B cell (primary cell): ENCODE results near the gene CEP290. TPM values are rescaled to one million over a fixed set of nuclear protein-coding genes. Genes with fewer than 3 reads are reported as not detected.
"Not testable (repeated sequence)": the region's sequence is repeated elsewhere in the genome, so short reads cannot be mapped to it uniquely, and the experiment has no call there.

Source experiments
- ATAC-seq: fragments of 200-7000 bp; cut with Tn5 transposase; one replicate; pipeline ENCODE4 v1.10.0; 2021; ENCODE audit warnings: low read depth, mild to moderate bottlenecking, moderate number of reproducible peaks, moderate library complexity
- CTCF ChIA-PET: fragments of 350-600 bp; sonication (Branson Sonifier 250); formaldehyde crosslinking; loops from one replicate; lab custom pipeline; 2021; ENCODE audit warnings: antibody characterized with exemption, inconsistent platforms; lab: Charles Lee
- POLR2A ChIA-PET: fragments of 350-600 bp; sonication (Branson Sonifier 250); formaldehyde crosslinking; loops from one replicate; lab custom pipeline; 2021; ENCODE audit warnings: antibody characterized with exemption; lab: Charles Lee
- DNase-seq: peaks from one replicate; pipeline ENCODE4 v3.0.0; 2013
- H2AFZ ChIP-seq: 2 replicates; pipeline ENCODE4 v1.6.1; 2012; ENCODE audit warnings: mild to moderate bottlenecking, low read depth, low read length; ENCODE audit not compliant: insufficient read depth, poor library complexity, severe bottlenecking
- H3K27ac ChIP-seq, 2 donors: 1 replicate in 1 of 2; 2 replicates in 1 of 2; pipeline ENCODE4 v1.5.1; 2012 to 2013; ENCODE audit warnings: low read length in 2 of 2, mild to moderate bottlenecking in 2 of 2, moderate library complexity in 1 of 2
- H3K27me3 ChIP-seq, 4 experiments: fragments of 200-600 bp in 1 of 4; sonication (generic) in 1 of 4; replicated peaks in 1 of 4; 1 replicate in 2 of 4; 2 replicates in 2 of 4; pipeline versions ENCODE4 v1.6.1 to v1.7.0; 2013 to 2016; ENCODE audit warnings: low read length in 3 of 4, mild to moderate bottlenecking in 2 of 4, mixed read lengths in 1 of 4, moderate library complexity in 1 of 4; ENCODE audit not compliant: insufficient read depth in 4 of 4, control insufficient read depth in 3 of 4; ENCODE audit errors: control extremely low read depth in 1 of 4
- H3K36me3 ChIP-seq, 2 experiments: replicated peaks in 1 of 2; 1 replicate in 1 of 2; 2 replicates in 1 of 2; pipeline versions ENCODE4 v1.6.1 to v1.7.1; 2013; ENCODE audit warnings: low read length in 1 of 2; ENCODE audit not compliant: insufficient read depth in 2 of 2, control insufficient read depth in 1 of 2; ENCODE audit errors: control extremely low read depth in 1 of 2, extremely low read depth in 1 of 2
- H3K4me1 ChIP-seq, 2 donors: fragments of 200-600 bp in 1 of 2; sonication (generic) in 1 of 2; 1 replicate in 1 of 2; 2 replicates in 1 of 2; pipeline versions ENCODE4 v1.5.1 to v1.6.1; 2013 to 2017; ENCODE audit warnings: low read length in 2 of 2; ENCODE audit not compliant: control insufficient read depth in 2 of 2, insufficient read depth in 2 of 2
- H3K4me2 ChIP-seq: replicated peaks from 2 replicates; pipeline ENCODE3; 2012; ENCODE audit warnings: mild to moderate bottlenecking, low read depth, low read length; ENCODE audit not compliant: poor library complexity, severe bottlenecking
- H3K4me3 ChIP-seq, 5 experiments: fragments of 200-600 bp in 1 of 5; sonication (generic) in 1 of 5; 1 replicate in 3 of 5; 2 replicates in 2 of 5; pipeline versions ENCODE4 v1.5.1 to v1.7.0; 2011 to 2016; ENCODE audit warnings: low read length in 4 of 5, mild to moderate bottlenecking in 4 of 5, low read depth in 2 of 5, control low read depth in 1 of 5, moderate library complexity in 1 of 5; ENCODE audit not compliant: insufficient read depth in 1 of 5; ENCODE audit errors: control extremely low read depth in 1 of 5, extremely low read depth in 1 of 5
- H3K79me2 ChIP-seq: fragments of 200-600 bp; sonication (generic); one replicate; pipeline ENCODE4 v1.6.0; 2016; ENCODE audit warnings: low read length; ENCODE audit not compliant: control insufficient read depth, insufficient read depth
- H3K9ac ChIP-seq: fragments of 200-600 bp; sonication (generic); 2 replicates; pipeline ENCODE4 v1.6.1; 2017; ENCODE audit warnings: mild to moderate bottlenecking, low read length, moderate library complexity
- H3K9me3 ChIP-seq, 3 donors: one replicate each; pipeline versions ENCODE4 v1.6.1 to v1.7.1; 2013; ENCODE audit warnings: low read length in 2 of 3; ENCODE audit not compliant: control insufficient read depth in 2 of 3, insufficient read depth in 1 of 3; ENCODE audit errors: control extremely low read depth in 1 of 3
- H4K20me1 ChIP-seq: 2 replicates; pipeline ENCODE4 v1.6.0; 2012; ENCODE audit warnings: mild to moderate bottlenecking, low read length; ENCODE audit not compliant: insufficient read depth, control insufficient read depth, poor library complexity, severe bottlenecking
- H3K27ac Mint-ChIP-seq: one replicate; pipeline ENCODE4 v1.8.0; 2021; ENCODE audit warnings: mixed read lengths
- H3K27me3 Mint-ChIP-seq: one replicate; pipeline ENCODE4 v1.8.0; 2021; ENCODE audit warnings: mixed read lengths
- H3K4me1 Mint-ChIP-seq: one replicate; pipeline ENCODE4 v1.8.0; 2021; ENCODE audit warnings: mixed read lengths
- H3K4me3 Mint-ChIP-seq: one replicate; pipeline ENCODE4 v1.8.0; 2021; ENCODE audit warnings: mixed read lengths
- H3K9me3 Mint-ChIP-seq: one replicate; pipeline ENCODE4 v1.8.0; 2022; ENCODE audit warnings: mixed read lengths; ENCODE audit not compliant: insufficient read depth
- CTCF ChIP-seq: fragments of 200-600 bp; IDR thresholded peaks from one replicate; pipeline ENCODE4 v1.8.0; 2022; ENCODE audit warnings: antibody characterized with exemption, mild to moderate bottlenecking
- EZH2 ChIP-seq: IDR thresholded peaks from 2 replicates; pipeline ENCODE4 v1.6.1; 2012; ENCODE audit warnings: borderline replicate concordance, low read depth, mild to moderate bottlenecking, moderate library complexity, low read length; ENCODE audit not compliant: insufficient read depth, poor library complexity, severe bottlenecking
- WGBS: methylation state at CpG from one replicate; pipeline ENCODE4 v1.1.5; 2013; ENCODE audit warnings: missing lambda C conversion rate; ENCODE audit not compliant: insufficient coverage; 5-methylcytosine and 5-hydroxymethylcytosine counted together
- intact Hi-C: fragments of 100-400 bp; cut with micrococcal nuclease; formaldehyde crosslinking; loops from one replicate; pipeline ENCODE4 v1.10.0; 2022
- polyA plus RNA-seq: library from polyadenylated mRNA; depleted of rRNA; stranded (reverse); fragments of >200 nt; gene quantifications from 2 replicates; pipeline ENCODE4 v1.2.3, GENCODE V29; 2012
- total RNA-seq, 2 donors: library from RNA; stranded (reverse); fragments of 120-200 nt in 1 of 2; gene quantifications; 1 replicate in 1 of 2; 2 replicates in 1 of 2; pipeline versions ENCODE4 v1.2.3 to v1.2.4, GENCODE V29; 2013 to 2022

The CEP290 gene
- total and polyA plus RNA-seq, 2 donors (not counting 1 experiment from before 2014, with no cell fraction given): 2.6 to 27.3 TPM

DNA sequence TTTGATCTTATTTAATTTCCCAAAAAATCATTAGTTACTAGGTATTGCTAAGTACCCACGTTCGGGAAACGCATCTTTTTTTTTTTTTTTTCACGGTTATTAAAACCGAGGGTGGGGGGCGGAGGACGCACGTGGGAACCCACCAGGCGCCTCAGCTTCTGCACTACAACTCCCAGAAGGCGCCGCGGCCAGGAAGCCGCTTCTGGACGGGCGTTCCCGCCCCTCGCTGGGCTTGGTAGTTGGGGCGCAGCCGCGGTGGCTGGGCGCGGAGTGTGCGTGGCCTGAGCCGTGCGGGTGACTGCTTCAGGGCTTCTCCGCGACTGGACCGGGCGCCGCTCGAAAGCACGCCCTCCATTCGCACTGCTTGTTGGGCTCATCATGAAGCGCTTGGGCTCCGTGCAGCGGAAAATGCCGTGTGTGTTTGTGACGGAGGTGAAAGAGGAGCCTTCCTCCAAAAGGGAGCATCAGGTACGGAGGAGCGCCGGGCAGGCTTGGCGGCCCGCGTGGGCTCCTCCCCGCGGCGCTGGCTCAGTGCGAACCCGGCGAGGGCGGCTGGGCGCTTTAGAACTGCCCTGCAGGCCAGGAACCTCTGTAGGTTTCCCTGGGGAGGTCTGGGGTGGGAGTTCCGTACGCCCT, 106.5 kb downstream of the CEP290 start:
- Histone ChIP-seq H3K9me3 (peaks cover 0 to 4% (median 0%) of the 10 kb centered on the region in 3 donors), H4K20me1 (no peaks in the 10 kb centered on the region), H3K27ac (peak overlapping the region; percentile 47 to 74), H3K4me1 (peaks cover 16 to 17% of the 10 kb centered on the region in 2 donors), H3K27me3 (no peaks in the 10 kb centered on the region), H3K36me3 (no peaks in the 10 kb centered on the region), H2AFZ (peak overlapping the region; percentile 89), H3K4me3 (peak overlapping the region; percentile 62 to 93 (median 90)), H3K79me2 (peaks cover 27% of the 10 kb centered on the region), H3K4me2 (peak overlapping the region; percentile 86), H3K9ac (peak overlapping the region; percentile 87)
- Mint-ChIP-seq H3K9me3 (no peaks in the 10 kb centered on the region), H3K27ac (peak overlapping the region; percentile 92), H3K27me3 (no peaks in the 10 kb centered on the region), H3K4me3 (peak overlapping the region; percentile 99), H3K4me1 (peaks cover 30% of the 10 kb centered on the region)
- intact Hi-C loops: loop anchor here (1.0 to 5.0 kb wide), 3 partner anchors 107 to 1492 kb away; partner anchors contain the start of genes CEP290, POC1B and TMTC3
- CTCF ChIA-PET: no interaction called here
- DNase-seq (peak; percentile 88), ATAC-seq (peak; percentile 97)
- POLR2A ChIA-PET: interaction anchor here (1.6 kb wide), 1 partner anchor 106 kb away, joined by 3 read pairs; the partner anchor contains the start of gene CEP290
- WGBS: 1% methylated on average over 50 of the region's 54 CpGs
- TF ChIP-seq EZH2 (no peak), CTCF (no peak)

DNA sequence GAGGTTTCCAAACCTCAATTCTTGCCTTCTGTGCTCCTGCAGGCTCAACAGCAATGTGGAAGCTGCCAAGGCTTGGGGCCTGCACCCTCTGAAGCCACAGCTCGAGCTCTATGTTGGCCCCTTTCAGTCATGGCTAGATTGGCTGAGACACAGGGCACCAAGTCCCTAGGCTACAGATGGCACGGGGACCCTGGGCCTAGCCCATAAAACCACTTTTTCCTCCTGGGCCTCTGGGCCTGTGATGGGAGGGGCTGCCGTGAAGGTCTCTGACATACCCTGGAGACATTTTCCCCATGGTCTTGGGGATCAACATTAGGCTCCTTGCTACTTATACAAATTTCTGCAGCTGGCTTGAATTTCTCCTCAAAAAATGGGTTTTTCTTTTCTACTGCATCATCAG, 110.7 kb downstream of the CEP290 start:
- H3K36me3 ChIP-seq, ATAC-seq: not testable (repeated sequence)

More for the DNA sequence above, 110.7 kb downstream of the CEP290 start:
- H2AFZ ChIP-seq, H3K27ac ChIP-seq, H3K4me3 Mint-ChIP-seq, H3K27me3 ChIP-seq, H3K27me3 Mint-ChIP-seq, H3K9me3 ChIP-seq, CTCF ChIA-PET, H3K4me3 ChIP-seq, H3K4me1 ChIP-seq, H3K27ac Mint-ChIP-seq, POLR2A ChIA-PET, H3K79me2 ChIP-seq, H3K4me2 ChIP-seq, H4K20me1 ChIP-seq, H3K9me3 Mint-ChIP-seq, DNase-seq, intact Hi-C loops, H3K9ac ChIP-seq: not testable (repeated sequence)
- 93% methylated on average over 3 of the region's 3 CpGs for WGBS
- peaks cover 12% of the 10 kb centered on the region for H3K4me1 Mint-ChIP-seq
